ENCODE results near the gene LSP1.

- TF ChIP-seq CTCF (IDR thresholded peaks at IDR 0.05) (no peak), POLR2AphosphoS5 (IDR thresholded peaks at IDR 0.05; ENCODE audit: low read depth, low read length) (no peak)
Measured at GRCh38 chr11:1825785-1826451, 27.0 kb upstream of the LSP1 start.

Data from Panc1 (cell line).